GM06990 (cell line): ENCODE measurements around the gene CALCOCO2.
A peak's percentile ranks its signal among the peaks of the same experiment; 100 is the strongest.

Experiments
- DNase-seq: peaks from one replicate; pipeline ENCODE4 v3.0.0-alpha.2; 2011; ENCODE audit not compliant: insufficient read length; ENCODE audit errors: extremely low read depth
- H3K27me3 ChIP-seq: replicated peaks from 2 replicates; pipeline ENCODE4 v1.6.0; 2011; ENCODE audit warnings: low read length; ENCODE audit not compliant: control insufficient read depth, insufficient read depth
- H3K36me3 ChIP-seq: 2 replicates; pipeline ENCODE4 v1.5.1; 2011; ENCODE audit warnings: low read length; ENCODE audit not compliant: control insufficient read depth, insufficient read depth
- H3K4me3 ChIP-seq: replicated peaks from 2 replicates; pipeline ENCODE4 v1.5.1; 2011; ENCODE audit warnings: low read depth, mild to moderate bottlenecking, control low read depth, low read length
- CTCF ChIP-seq: IDR thresholded peaks from 2 replicates; pipeline ENCODE4 v1.5.1; 2011; ENCODE audit warnings: low read length, control low read depth, mild to moderate bottlenecking, inconsistent platforms; ENCODE audit not compliant: insufficient read depth, poor library complexity, severe bottlenecking

Gene CALCOCO2

GRCh38 chr17:48908853-48909394 is 78.1 kb downstream of the CALCOCO2 start:
- H3K4me3 ChIP-seq: peak overlapping the region; percentile 91
- H3K27me3 ChIP-seq: no peaks in the 10 kb centered on the region
- TF ChIP-seq CTCF: no peak
- peaks cover 8% of the 10 kb centered on the region for H3K36me3 ChIP-seq
- peak; percentile 91 for DNase-seq

GRCh38 chr17:48909783-48910182 is 78.9 kb downstream of the CALCOCO2 start:
- Histone ChIP-seq H3K4me3 (peak overlapping the region; percentile 91), H3K36me3 (peaks cover 8% of the 10 kb centered on the region), H3K27me3 (no peaks in the 10 kb centered on the region)
- no peak for TF ChIP-seq CTCF
- no peak for DNase-seq

GRCh38 chr17:48910370-48910769 is 79.5 kb downstream of the CALCOCO2 start:
- peaks cover 8% of the 10 kb centered on the region for H3K36me3 ChIP-seq
- TF ChIP-seq CTCF: no peak
- DNase-seq: no peak
- H3K4me3 ChIP-seq: peak overlapping the region; percentile 91
- no peaks in the 10 kb centered on the region for H3K27me3 ChIP-seq

GRCh38 chr17:48912476-48912875 is 81.6 kb downstream of the CALCOCO2 start:
- H3K36me3 ChIP-seq: peaks cover 8% of the 10 kb centered on the region
- no peaks in the 10 kb centered on the region for H3K27me3 ChIP-seq

More at GRCh38 chr17:48912476-48912875, 81.6 kb downstream of the CALCOCO2 start:
- no peak overlapping the region for H3K4me3 ChIP-seq
- DNase-seq: no peak
- no peak for TF ChIP-seq CTCF
